GM12865 (cell line): ENCODE data around the gene PLEKHM3.

Source experiments
- DNase-seq: peaks from one replicate; pipeline ENCODE4 v3.0.0; 2010; ENCODE audit warnings: low read depth
- H3K4me3 ChIP-seq: 2 replicates; pipeline ENCODE4 v1.5.1; 2011; ENCODE audit warnings: mild to moderate bottlenecking, low read depth, low read length, control low read depth
- CTCF ChIP-seq: IDR thresholded peaks from 2 replicates; pipeline ENCODE4 v1.5.1; 2011; ENCODE audit warnings: low read length, control low read depth, low read depth, inconsistent platforms; ENCODE audit not compliant: insufficient read depth; ENCODE audit errors: missing control alignments

PLEKHM3 gene

GRCh38 chr2:207871911-207872310 is 153.4 kb downstream of the PLEKHM3 start:
- no peak overlapping the region for H3K4me3 ChIP-seq
- no peak for DNase-seq
- TF ChIP-seq CTCF, result no peak

GRCh38 chr2:207871506-207871905 is 153.8 kb downstream of the PLEKHM3 start:
- no peak for TF ChIP-seq CTCF
- H3K4me3 ChIP-seq, result no peak overlapping the region
- DNase-seq, result no peak

GRCh38 chr2:207870814-207871213 is 154.5 kb downstream of the PLEKHM3 start:
- no peak for DNase-seq
- no peak for TF ChIP-seq CTCF
- H3K4me3 ChIP-seq, result no peak overlapping the region

- DNase-seq, result peak; percentile 17
- no peak overlapping the region for H3K4me3 ChIP-seq
Measured at GRCh38 chr2:207869784-207870778, 155.2 kb downstream of the PLEKHM3 start.

GRCh38 chr2:207868855-207869596 is 156.3 kb downstream of the PLEKHM3 start:
- DNase-seq, result no peak
- TF ChIP-seq CTCF, result no peak

More at GRCh38 chr2:207869784-207870778, 155.2 kb downstream of the PLEKHM3 start:
- no peak for TF ChIP-seq CTCF

GRCh38 chr2:207867905-207868304 is 157.4 kb downstream of the PLEKHM3 start:
- no peak for TF ChIP-seq CTCF
- DNase-seq, result no peak

More at GRCh38 chr2:207868855-207869596, 156.3 kb downstream of the PLEKHM3 start:
- H3K4me3 ChIP-seq, result no peak overlapping the region

More at GRCh38 chr2:207867905-207868304, 157.4 kb downstream of the PLEKHM3 start:
- no peak overlapping the region for H3K4me3 ChIP-seq
